ENCODE measurements around the gene GPR3.

- no peak for TF ChIP-seq SPI1 (IDR thresholded peaks at IDR 0.05; ENCODE audit: borderline replicate concordance, low read depth)
- TF ChIP-seq CTCF (IDR thresholded peaks at IDR 0.05; ENCODE audit: insufficient read depth, low read length), result no peak
- TF ChIP-seq, protein P1, sequence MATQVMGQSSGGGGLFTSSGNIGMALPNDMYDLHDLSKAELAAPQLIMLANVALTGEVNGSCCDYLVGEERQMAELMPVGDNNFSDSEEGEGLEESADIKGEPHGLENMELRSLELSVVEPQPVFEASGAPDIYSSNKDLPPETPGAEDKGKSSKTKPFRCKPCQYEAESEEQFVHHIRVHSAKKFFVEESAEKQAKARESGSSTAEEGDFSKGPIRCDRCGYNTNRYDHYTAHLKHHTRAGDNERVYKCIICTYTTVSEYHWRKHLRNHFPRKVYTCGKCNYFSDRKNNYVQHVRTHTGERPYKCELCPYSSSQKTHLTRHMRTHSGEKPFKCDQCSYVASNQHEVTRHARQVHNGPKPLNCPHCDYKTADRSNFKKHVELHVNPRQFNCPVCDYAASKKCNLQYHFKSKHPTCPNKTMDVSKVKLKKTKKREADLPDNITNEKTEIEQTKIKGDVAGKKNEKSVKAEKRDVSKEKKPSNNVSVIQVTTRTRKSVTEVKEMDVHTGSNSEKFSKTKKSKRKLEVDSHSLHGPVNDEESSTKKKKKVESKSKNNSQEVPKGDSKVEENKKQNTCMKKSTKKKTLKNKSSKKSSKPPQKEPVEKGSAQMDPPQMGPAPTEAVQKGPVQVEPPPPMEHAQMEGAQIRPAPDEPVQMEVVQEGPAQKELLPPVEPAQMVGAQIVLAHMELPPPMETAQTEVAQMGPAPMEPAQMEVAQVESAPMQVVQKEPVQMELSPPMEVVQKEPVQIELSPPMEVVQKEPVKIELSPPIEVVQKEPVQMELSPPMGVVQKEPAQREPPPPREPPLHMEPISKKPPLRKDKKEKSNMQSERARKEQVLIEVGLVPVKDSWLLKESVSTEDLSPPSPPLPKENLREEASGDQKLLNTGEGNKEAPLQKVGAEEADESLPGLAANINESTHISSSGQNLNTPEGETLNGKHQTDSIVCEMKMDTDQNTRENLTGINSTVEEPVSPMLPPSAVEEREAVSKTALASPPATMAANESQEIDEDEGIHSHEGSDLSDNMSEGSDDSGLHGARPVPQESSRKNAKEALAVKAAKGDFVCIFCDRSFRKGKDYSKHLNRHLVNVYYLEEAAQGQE (IDR thresholded peaks at IDR 0.05; ENCODE audit: insufficient replicate concordance, low read depth), result no peak
- no peak for TF ChIP-seq POLR2AphosphoS5 (IDR thresholded peaks at IDR 0.05; ENCODE audit: low read depth)
- TF ChIP-seq GABPA (IDR thresholded peaks at IDR 0.05; ENCODE audit: low read depth), result no peak
These were observed 35.4 kb downstream of the GPR3 start for GRCh38 chr1:27427816-27428315.
